Measurements from ENCODE around the gene TCF3. TPM values are rescaled to one million over a fixed set of nuclear protein-coding genes. Genes with fewer than 3 reads are reported as not detected.

The TCF3 gene
- total RNA-seq, 1 donor from 2014 or later: 123 TPM

- TF ChIP-seq CTCF (IDR thresholded peaks at IDR 0.05; ENCODE audit: insufficient read depth, low read length, poor library complexity, severe bottlenecking): no peak
- H3K4me3 ChIP-seq (ENCODE audit: low read depth, low read length): no peak overlapping the region
- no peaks in the 10 kb centered on the region for H3K27me3 ChIP-seq (ENCODE audit: control insufficient read depth, insufficient read depth, low read length)
- peaks cover 3% of the 10 kb centered on the region for H3K36me3 ChIP-seq (ENCODE audit: control insufficient read depth, insufficient read depth, low read length)
- no peak for DNase-seq (ENCODE audit: low read depth)
Measured at GRCh38 chr19:1634242-1634937, 18.0 kb downstream of the TCF3 start.

- Histone ChIP-seq H3K27me3 (ENCODE audit: control insufficient read depth, insufficient read depth, low read length) (no peaks in the 10 kb centered on the region), H3K36me3 (ENCODE audit: control insufficient read depth, insufficient read depth, low read length) (peaks cover 3% of the 10 kb centered on the region), H3K4me3 (ENCODE audit: low read depth, low read length) (no peak overlapping the region)
- TF ChIP-seq CTCF (IDR thresholded peaks at IDR 0.05; ENCODE audit: insufficient read depth, low read length, poor library complexity, severe bottlenecking): no peak
- no peak for DNase-seq (ENCODE audit: low read depth)
Measured at GRCh38 chr19:1633269-1633826, 19.1 kb downstream of the TCF3 start.

GRCh38 chr19:1632462-1633268, 19.8 kb downstream of the TCF3 start:
- H3K36me3 ChIP-seq (ENCODE audit: control insufficient read depth, insufficient read depth, low read length): peaks cover 3% of the 10 kb centered on the region
- H3K4me3 ChIP-seq (ENCODE audit: low read depth, low read length): no peak overlapping the region
- no peak for DNase-seq (ENCODE audit: low read depth)
- no peak for TF ChIP-seq CTCF (IDR thresholded peaks at IDR 0.05; ENCODE audit: insufficient read depth, low read length, poor library complexity, severe bottlenecking)
- no peaks in the 10 kb centered on the region for H3K27me3 ChIP-seq (ENCODE audit: control insufficient read depth, insufficient read depth, low read length)

- H3K4me3 ChIP-seq (ENCODE audit: low read depth, low read length): no peak overlapping the region
- DNase-seq (ENCODE audit: low read depth): no peak
- H3K27me3 ChIP-seq (ENCODE audit: control insufficient read depth, insufficient read depth, low read length): no peaks in the 10 kb centered on the region
- no peak for TF ChIP-seq CTCF (IDR thresholded peaks at IDR 0.05; ENCODE audit: insufficient read depth, low read length, poor library complexity, severe bottlenecking)
- H3K36me3 ChIP-seq (ENCODE audit: control insufficient read depth, insufficient read depth, low read length): peaks cover 2% of the 10 kb centered on the region
Measured at GRCh38 chr19:1631557-1632100, 20.8 kb downstream of the TCF3 start.

GRCh38 chr19:1630811-1631210, 21.6 kb downstream of the TCF3 start:
- no peak overlapping the region for H3K4me3 ChIP-seq (ENCODE audit: low read depth, low read length)
- TF ChIP-seq CTCF (IDR thresholded peaks at IDR 0.05; ENCODE audit: insufficient read depth, low read length, poor library complexity, severe bottlenecking): no peak
- peaks cover 2% of the 10 kb centered on the region for H3K36me3 ChIP-seq (ENCODE audit: control insufficient read depth, insufficient read depth, low read length)
- no peak for DNase-seq (ENCODE audit: low read depth)
- no peaks in the 10 kb centered on the region for H3K27me3 ChIP-seq (ENCODE audit: control insufficient read depth, insufficient read depth, low read length)
